AG04450 (cell line): Measurements from ENCODE around the gene RAN. TPM values are rescaled to one million over a fixed set of nuclear protein-coding genes. Genes with fewer than 3 reads are reported as not detected.

Experiments
- CTCF ChIA-PET: fragments of 300-600, 350-600 bp; formaldehyde crosslinking; extraction: SDS; loops from one replicate; lab custom pipeline; 2022; ENCODE audit warnings: antibody characterized with exemption, inconsistent platforms; lab: Charles Lee
- POLR2A ChIA-PET: fragments of 350-600 bp; formaldehyde crosslinking; extraction: SDS; loops from one replicate; lab custom pipeline; 2021; ENCODE audit warnings: antibody characterized with exemption, inconsistent platforms; lab: Yijun Ruan, JAX
- DNase-seq: peaks from one replicate; pipeline ENCODE4 v3.0.0-alpha.2; 2011; ENCODE audit warnings: low read depth, low spot score
- H3K27ac ChIP-seq: one replicate; pipeline ENCODE4 v1.5.1; 2012; ENCODE audit warnings: low read depth, low read length, control low read depth
- H3K27me3 ChIP-seq: one replicate; pipeline ENCODE4 v1.6.0; 2012; ENCODE audit warnings: low read length; ENCODE audit not compliant: control insufficient read depth, insufficient read depth
- H3K4me3 ChIP-seq: 2 replicates; pipeline ENCODE4 v1.5.1; 2011; ENCODE audit warnings: mild to moderate bottlenecking, low read depth, low read length, control low read depth
- H3K9me3 ChIP-seq: 2 replicates; pipeline ENCODE4 v1.5.1; 2012; ENCODE audit warnings: low read length; ENCODE audit not compliant: control insufficient read depth, insufficient read depth
- polyA plus RNA-seq: library from polyadenylated mRNA; depleted of rRNA; stranded (reverse); fragments of >200 nt; gene quantifications from 2 replicates; pipeline ENCODE4 v1.2.3, GENCODE V29; 2011
- TF ChIP-seq, protein P1 (sequence below): IDR thresholded peaks from 2 replicates; pipeline ENCODE4 v1.5.1; 2011; ENCODE audit warnings: low read depth, low read length, control low read depth, inconsistent platforms

The RAN gene
- polyA plus RNA-seq, 1 experiment: 1,434 TPM

DNA sequence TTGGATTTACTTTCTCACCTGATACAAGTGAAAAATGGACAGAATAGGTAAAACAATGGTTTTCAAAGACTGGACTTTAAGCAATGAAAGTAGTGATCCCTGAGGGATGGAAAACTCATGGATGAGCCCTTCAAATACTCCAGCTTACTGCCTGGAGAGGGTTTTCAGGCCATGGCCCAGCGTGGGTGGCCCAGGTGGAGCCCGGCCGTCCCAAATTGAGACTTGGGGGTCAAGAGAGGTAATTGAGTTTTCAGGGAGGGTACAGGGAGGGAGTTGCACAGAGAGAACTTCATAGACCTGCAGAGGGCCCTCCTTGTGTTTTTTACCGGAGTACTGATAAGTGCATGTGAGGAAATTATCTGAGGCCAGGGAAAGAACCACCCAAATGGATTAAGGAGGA, 37.2 kb downstream of the RAN start:
- H3K27me3 ChIP-seq: no peaks in the 10 kb centered on the region
- DNase-seq: no peak
- H3K9me3 ChIP-seq: no peaks in the 10 kb centered on the region; the same call in 1 of the 2 replicates
- no peak overlapping the region for H3K27ac ChIP-seq
- CTCF ChIA-PET: no interaction called here
- TF ChIP-seq, protein P1, sequence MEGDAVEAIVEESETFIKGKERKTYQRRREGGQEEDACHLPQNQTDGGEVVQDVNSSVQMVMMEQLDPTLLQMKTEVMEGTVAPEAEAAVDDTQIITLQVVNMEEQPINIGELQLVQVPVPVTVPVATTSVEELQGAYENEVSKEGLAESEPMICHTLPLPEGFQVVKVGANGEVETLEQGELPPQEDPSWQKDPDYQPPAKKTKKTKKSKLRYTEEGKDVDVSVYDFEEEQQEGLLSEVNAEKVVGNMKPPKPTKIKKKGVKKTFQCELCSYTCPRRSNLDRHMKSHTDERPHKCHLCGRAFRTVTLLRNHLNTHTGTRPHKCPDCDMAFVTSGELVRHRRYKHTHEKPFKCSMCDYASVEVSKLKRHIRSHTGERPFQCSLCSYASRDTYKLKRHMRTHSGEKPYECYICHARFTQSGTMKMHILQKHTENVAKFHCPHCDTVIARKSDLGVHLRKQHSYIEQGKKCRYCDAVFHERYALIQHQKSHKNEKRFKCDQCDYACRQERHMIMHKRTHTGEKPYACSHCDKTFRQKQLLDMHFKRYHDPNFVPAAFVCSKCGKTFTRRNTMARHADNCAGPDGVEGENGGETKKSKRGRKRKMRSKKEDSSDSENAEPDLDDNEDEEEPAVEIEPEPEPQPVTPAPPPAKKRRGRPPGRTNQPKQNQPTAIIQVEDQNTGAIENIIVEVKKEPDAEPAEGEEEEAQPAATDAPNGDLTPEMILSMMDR: no peak
- no peak overlapping the region for H3K4me3 ChIP-seq
- POLR2A ChIA-PET: no interaction called here

DNA sequence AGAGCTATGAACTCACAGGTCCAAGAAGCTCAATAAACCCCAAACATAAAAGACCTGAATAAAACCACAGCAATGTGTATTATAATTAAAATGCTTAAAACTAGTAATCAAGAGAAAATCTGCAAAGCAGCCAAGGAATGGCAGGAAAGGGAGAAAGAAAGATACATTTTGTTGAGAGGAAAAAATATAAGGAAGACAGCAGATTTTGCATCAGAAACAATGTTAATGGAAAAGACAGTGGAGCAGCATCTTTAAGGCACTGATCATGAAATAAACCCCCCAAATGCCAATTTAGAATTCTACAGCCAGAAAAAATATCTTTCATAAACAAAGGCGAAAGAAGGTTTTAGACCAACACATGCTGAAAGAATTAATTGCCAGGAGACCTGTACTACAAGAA, 39.3 kb downstream of the RAN start:
- TF ChIP-seq, protein P1: no peak
- POLR2A ChIA-PET: no interaction called here

DNA sequence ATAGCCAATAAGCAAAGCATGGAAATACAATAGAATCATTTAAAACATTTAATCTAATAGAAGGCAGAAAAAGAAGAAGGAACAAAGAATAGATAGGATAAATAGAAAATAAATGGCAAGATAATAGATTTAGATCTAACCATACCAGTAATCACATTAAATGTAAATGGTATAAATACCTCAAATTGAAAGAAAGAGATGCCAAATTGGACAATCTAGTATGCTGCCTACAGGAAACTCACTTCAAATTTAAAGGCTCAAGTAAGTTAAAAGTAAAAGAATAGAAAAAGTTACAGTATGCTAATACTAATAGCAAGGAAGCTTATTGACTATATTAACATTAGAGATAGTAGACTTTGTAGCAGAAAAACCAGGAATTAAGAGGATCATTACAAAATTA, 40.1 kb downstream of the RAN start:
- POLR2A ChIA-PET: no interaction called here
- TF ChIP-seq, protein P1: no peak
- H3K4me3 ChIP-seq: no peak overlapping the region

More for the DNA sequence above, 39.3 kb downstream of the RAN start:
- no peak for DNase-seq
- Histone ChIP-seq H3K9me3 (peaks cover 3% of the 10 kb centered on the region), H3K4me3 (no peak overlapping the region), H3K27ac (no peak overlapping the region), H3K27me3 (no peaks in the 10 kb centered on the region)
- CTCF ChIA-PET: no interaction called here

DNA sequence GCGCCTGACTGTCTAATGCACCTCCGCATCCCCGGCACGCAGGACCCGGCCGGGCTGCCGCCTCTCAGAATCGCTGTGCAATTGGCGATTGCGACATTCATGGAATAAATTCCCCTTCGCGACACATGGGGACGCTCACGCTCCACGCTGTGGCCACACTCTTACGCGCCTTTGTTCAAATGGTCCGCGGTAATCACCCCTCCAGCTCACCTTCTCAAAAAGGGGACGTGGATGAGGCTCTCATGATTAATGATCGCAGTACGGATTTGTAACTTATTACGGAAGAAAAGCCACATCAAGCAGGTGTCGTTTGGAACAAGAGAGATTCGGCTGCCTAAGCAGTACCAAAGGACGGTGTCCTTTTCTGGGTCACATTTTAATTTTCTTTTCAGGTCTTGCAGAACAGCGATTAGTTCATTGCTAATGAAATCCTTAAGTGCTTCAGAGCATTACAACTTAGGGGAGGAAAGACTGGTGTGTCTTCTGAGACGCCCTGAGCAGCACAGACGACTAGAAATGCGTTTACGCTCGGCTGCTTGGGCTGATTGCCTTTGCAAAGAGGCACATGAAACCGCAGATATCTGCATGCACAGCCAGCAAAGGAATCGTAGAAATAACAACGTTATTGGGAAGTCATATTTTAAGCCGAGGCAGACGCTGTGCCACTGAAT, 44.5 kb downstream of the RAN start:
- no peak for DNase-seq
- H3K9me3 ChIP-seq: peaks cover 4% of the 10 kb centered on the region; the same call in 1 of the 2 replicates
- CTCF ChIA-PET: interaction anchor here (0.5 kb wide), 1 partner anchor 866 kb away, joined by 3 read pairs; no protein-coding TSS in a partner anchor

More for the DNA sequence above, 40.1 kb downstream of the RAN start:
- Histone ChIP-seq H3K27ac (no peak overlapping the region), H3K9me3 (peaks cover 4% of the 10 kb centered on the region), H3K27me3 (no peaks in the 10 kb centered on the region)
- CTCF ChIA-PET: no interaction called here
- no peak for DNase-seq

DNA sequence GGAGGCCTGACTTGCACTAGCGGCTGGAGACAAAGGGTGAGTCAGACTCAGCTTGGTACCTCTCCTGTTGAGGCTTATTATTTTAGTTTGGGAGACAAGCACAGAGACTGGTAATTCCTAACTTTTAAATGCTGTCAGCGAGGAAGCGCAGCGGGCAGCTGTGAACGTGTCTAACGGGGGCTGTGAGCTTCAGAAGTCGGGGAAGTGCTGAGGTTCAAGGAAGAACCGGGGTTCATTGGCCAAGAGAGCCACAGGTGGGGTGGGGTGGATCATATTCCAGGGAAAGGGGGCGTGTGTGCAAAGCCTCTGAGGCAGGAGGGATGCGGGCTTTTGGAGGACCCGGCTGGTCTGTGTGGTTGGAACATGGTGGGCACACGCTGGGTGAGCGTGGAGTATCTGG, 45.7 kb downstream of the RAN start:
- ChIA-PET POLR2A (no interaction called here), CTCF (no interaction called here)
- H3K27me3 ChIP-seq: peaks cover 4% of the 10 kb centered on the region
- DNase-seq: no peak
- peaks cover 4% of the 10 kb centered on the region; the same call in 1 of the 2 replicates for H3K9me3 ChIP-seq
- no peak overlapping the region for H3K4me3 ChIP-seq
- no peak overlapping the region for H3K27ac ChIP-seq
- TF ChIP-seq, protein P1: no peak

More for the DNA sequence above, 44.5 kb downstream of the RAN start:
- TF ChIP-seq, protein P1: peak; percentile 73
- POLR2A ChIA-PET: no interaction called here
- peak overlapping the region; percentile 17 for H3K4me3 ChIP-seq
- H3K27ac ChIP-seq: no peak overlapping the region
- H3K27me3 ChIP-seq: peaks cover 4% of the 10 kb centered on the region
